Right renal cortex interstitium (tissue), 3 donors: ENCODE results near the gene SNAP29. TPM values are rescaled to one million over a fixed set of nuclear protein-coding genes. Genes with fewer than 3 reads are reported as not detected.
"Not testable (repeated sequence)": the region's sequence is repeated elsewhere in the genome, so short reads cannot be mapped to it uniquely, and the experiment has no call there.

ENCODE experiments used
- DNase-seq, 3 donors: peaks; one replicate each; pipeline ENCODE4 v3.0.0-alpha.2; 2013; ENCODE audit warnings: low read depth in 3 of 3, low spot score in 2 of 3
- polyA plus RNA-seq, 3 donors: library from polyadenylated mRNA; unstranded; fragments of 120-200 nt; gene quantifications; one replicate each; pipeline ENCODE4 v1.2.1, GENCODE V29; 2013; ENCODE audit not compliant: insufficient read length in 3 of 3

SNAP29 gene
- polyA plus RNA-seq, 3 donors: 34.0 to 34.9 (median 34.6) TPM

GRCh38 chr22:20890975-20891374, 32.2 kb downstream of the SNAP29 start:
- no peak for DNase-seq

- not testable (repeated sequence) for DNase-seq
Measured at GRCh38 chr22:20897737-20898136, 38.9 kb downstream of the SNAP29 start.

GRCh38 chr22:20899827-20900423, 41.1 kb downstream of the SNAP29 start:
- DNase-seq: no peak

DNA sequence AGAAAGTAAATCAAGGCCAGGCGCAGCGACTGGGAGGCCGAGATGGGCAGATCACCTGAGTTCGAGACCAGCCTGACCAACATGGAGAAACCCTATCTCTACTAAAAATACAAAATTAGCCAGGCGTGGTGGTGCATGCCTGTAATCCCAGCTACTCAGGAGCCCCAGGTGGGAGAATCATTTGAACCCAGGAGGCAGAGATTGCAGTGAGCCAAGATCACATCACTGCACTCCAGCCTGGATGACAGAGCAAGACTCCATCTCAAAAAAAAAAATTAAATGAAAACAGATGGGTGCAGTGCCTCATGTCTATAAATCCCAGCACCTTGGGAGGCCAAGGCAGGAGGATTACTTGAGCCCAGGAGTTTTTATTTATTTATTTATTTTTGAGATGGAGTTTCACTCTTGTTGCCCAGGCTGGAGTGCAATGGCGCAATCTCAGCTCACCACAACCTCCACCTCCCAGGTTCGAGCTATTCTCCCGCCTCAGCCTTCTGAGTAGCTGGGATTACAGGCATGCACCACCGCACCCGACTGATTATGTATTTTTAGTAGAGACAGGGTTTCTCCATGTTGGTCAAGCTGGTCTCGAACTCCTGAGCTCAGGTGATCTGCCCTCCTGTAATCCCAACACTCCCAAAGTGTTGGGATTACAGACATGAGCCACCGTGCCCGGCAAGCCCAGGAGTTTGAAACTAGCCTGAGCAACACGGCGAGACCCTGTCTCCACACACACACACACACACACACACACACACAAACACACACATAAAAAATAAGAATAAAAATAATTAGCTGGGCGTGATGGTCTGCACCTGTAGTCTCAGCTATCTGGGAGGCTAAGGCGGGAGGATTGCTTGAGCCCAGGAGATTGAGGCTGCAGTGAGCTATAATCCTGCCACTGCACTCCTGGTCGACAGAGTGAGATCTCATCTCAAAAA, 42.6 kb downstream of the SNAP29 start:
- not testable (repeated sequence) for DNase-seq

DNA sequence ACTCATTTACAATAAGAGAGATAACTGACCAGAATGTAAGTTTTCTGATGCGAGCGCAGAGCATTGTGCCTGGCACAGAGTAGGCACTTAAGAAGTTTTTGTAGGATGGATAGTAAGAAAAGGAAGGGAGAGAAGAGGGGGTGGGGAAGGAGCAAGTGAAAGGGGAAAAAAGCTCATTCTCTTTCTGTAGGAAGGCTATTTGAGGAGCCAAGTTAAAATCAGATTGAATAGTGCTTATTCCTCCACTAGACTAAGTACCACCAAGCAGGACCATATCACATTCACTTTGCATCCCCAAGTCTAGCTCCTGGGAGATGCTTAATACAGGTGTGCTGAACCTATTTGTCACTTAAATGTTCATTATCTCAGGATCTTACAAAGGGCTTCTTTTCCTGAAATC, 44.3 kb downstream of the SNAP29 start:
- no peak for DNase-seq

- DNase-seq: no peak
Measured at GRCh38 chr22:20904008-20904979, 45.5 kb downstream of the SNAP29 start.

DNA sequence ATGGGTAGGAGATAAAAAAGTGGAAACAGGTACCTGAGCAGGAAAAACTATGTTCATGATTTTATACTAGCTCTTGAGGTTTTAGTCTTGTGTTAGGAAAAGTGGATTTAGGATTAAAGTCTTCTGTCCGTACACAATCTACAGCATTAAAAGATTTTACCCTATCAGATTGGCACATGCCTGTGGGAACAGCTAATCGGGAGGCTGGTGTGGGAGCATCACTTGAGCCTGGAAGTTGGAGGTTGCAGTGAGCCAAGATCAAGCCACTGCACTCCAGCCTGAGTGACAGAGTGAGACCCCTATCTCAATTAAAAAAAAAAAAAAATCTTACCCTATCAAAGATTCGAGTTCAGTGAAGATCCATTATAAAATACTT, 46.2 kb downstream of the SNAP29 start:
- DNase-seq: no peak

DNA sequence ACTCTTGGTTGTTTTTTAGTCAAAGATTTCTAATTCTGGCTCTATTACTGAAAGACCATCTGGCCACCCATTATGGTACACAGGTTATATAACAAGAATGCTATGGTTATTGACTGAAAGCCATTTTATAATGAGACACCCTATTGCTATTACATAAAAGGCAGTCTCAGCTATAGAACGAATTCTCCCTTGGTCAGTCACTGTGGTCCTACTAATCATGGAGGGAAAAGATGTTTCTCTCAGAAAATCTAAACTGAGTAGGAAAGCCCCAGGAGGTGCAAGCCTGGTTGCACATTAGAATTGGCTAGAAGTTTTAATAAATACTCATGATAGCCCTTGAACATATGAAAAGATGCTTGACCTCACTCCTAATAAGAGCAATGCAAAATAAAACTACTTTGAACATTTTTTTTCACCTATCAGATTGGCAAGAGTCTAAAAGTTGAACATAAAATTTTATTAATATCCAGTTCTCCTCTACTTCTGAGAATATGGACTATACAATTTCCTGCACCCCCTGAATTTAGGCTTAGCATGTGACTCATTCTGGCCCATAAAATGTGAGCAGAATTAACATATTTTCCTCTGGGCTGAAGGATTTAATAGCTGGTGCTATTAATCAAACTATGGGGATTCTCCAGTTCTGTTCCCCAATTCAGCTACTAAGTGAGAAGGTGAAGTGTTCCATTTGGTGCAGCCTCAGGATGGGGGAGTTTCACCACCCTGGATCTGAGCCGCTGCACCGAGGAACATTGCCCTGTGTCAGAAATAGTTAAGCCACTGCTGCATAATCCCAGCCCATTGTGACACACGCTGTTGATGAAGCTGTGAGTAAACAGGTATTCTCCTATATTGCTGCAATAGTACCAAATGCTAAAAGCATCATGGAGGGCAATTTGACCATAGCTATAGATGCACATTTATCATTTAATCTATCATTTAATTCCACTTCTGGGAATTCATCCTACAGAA, 46.9 kb downstream of the SNAP29 start:
- no peak for DNase-seq

DNA sequence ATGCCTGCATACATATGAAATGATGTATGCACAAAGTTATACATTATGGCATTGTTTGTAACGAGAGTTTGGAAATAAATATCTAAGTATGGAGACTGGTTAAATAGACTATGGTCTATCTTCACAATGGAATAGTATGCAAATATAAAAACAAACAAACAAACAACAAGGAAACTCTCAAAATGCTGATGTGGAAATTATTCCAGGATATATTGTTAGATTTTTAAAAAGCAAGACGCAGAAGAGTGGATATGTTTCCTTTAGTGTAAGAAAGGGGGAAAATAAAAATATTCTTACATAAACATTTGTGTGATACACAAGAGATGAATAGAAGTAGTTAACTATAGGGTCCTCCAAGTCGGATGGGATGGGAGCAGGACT, 47.6 kb downstream of the SNAP29 start:
- DNase-seq: no peak

DNA sequence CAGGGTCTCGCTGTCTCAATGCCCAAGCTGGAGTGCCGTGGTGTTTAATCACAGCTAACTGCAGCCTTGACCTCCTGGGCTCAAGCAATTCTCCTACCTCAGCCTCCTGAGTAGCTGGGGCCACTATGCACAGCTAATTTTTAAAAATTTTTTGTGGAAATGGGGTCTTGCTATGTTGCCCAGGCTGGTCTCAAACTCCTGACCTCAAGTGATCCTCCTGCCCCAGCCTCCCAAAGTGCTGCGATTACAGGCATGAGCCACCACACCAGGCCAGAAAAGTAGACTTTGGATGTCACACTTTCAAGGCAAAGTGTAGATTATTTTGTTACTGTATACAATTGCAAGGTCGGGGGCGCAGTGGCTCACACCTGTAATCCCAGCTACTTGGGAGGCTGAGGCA, 49.9 kb downstream of the SNAP29 start:
- DNase-seq: not testable (repeated sequence)

DNA sequence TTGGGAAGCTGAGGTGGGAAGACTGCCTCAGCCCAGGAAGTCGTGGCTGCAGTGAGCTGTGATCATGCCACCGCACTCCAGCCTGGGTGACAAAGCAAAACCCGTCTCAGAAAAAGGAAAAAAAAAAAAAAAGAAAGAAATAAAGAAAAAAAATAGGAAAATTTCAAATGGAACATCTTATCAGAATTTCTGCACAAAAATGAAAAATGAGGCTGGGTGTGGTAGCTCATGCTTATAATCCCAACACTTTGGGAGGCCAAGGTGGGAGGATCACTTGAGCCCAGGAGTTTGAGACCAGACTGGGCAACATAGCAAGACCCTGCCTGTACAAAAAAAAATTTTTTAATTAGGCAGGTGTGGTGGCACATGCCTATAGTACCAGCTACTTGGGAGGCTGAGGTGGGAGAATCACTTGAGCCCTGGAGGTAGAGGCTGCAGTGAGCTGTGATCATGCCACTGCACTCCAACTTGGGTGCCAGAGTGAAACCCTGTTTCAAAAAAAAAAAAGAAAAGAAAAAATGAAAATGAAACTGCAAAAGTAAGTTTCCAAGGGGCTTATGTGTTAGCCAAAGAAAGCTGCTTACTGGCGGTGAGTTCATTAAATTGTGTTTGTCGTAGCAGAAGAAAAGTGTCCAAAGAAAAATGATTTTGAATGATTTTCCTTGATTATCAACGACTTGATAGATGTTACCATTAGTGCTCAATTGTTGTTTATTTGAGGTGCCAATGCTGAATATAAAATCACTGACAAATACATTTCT, 50.9 kb downstream of the SNAP29 start:
- DNase-seq: no peak

DNA sequence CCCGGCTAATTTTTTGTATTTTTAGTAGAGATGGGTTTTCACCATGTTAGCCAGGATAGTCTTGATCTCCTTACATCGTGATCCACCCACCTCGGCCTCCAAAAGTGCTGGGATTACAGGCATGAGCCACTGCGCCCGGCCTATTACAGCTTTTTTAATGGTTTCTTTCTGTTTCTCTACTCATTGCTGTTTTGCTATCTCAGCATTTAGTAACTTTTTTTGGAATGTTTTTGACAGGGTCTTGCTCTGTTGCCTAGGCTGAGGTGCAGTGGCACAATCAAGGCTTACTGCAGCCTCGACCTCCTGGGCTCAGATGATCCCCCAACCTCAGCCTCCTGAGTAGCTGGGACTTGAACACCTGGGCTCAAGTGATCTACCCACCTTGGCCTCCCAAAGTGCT, 53.7 kb downstream of the SNAP29 start:
- no peak for DNase-seq

DNA sequence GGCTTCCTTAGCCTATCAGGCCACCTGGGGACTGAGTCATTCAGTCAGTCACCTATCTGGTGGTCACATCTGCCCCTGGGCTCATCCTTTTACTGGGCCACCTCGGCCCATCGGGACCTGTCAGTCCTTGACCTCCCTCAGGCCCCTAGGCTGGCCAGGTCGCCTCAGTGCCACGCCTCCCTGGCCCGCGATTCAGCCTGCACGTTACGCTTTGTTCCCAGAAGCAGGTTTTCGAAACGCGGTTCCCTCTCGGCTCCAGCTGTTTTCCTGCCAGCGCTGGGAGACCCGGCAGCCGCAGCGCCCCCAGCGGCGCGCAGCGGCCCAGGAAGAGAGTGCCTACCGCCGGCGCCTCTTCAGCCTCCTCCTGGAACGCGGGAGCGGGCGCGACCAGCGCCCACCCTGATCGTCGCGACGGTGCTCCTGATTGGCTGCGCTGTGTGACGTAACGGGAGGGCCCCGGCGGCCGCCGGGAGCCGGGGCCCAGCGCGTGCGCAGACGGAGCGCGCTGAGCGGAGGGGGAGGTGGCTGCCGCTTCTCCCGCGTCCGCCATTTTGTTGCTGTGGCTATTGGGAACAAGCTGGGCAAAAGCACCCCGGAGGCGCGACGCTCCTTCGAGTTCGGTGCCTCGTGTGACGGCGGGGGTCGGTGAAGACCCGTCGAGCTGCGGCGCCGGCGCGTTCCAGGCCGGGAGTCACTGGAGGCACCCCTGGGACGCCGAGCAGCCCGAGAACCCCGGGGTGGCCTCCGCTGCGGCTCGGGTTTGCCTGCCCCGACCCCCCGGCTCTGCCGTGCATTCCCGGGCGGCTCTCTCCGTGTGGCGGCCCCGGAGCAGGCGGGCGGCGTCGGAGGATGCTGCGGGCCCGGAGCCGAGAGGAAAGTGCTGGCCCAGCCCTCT, 58.4 kb downstream of the SNAP29 start, which contains the start of gene CRKL:
Gene CRKL (plus strand): TSS at position 492 of the 895 bp plus-strand sequence. CDS start 528 bp downstream, outside the sequence.
- peak; percentile 91 to 95 (median 95) for DNase-seq

DNA sequence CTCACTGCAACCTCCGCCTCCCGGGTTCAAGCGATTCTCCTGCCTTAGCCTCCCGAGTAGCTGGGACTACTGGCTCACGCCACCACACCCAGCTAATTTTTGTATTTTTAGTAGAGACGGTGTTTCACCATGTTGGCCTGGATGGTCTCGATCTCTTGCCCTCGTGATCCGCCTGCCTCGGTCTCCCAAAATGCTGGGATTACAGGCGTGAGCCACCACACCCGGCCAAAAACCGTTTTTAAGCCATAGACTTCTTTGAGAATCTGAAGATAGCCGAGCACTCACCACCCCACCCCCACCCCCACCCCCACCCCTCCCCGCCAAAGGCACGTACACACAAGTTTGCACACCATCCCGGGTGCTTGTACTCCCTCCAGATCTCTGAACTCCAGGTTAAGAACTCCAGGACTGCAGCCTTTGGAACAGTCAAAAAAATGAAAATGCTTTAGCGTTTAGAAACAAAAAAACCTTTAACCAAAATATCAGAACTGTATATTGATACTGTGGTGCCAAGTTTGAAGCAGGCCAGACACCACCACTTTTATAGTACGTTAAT, 59.9 kb downstream of the SNAP29 start:
- DNase-seq: no peak

GRCh38 chr22:20919718-20920117, 60.9 kb downstream of the SNAP29 start:
- DNase-seq: no peak

DNA sequence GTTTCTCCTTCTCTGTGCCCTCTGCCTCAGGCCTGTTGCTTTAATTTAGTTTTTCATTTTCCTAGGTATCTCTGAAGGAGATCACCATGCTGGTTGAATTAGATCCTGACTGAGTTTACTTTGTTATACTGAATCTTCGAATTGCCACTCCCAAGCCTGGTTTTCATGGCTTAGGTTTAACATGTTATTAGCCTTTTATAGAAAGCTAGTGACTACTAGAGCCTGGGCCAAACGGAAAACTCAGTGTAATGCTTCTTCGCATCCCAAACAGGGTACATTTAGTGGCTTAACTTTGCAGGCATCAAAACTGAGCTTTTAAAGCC, 62.0 kb downstream of the SNAP29 start:
- DNase-seq: no peak

GRCh38 chr22:20922141-20922751, 63.4 kb downstream of the SNAP29 start:
- DNase-seq: no peak
